NCI-H2107 (cell line): Measurements from ENCODE around the gene BCL2L15.
"Not testable (repeated sequence)": the region's sequence is repeated elsewhere in the genome, so short reads cannot be mapped to it uniquely, and the experiment has no call there.

ENCODE experiments used
- DNase-seq: peaks from one replicate; lab custom pipeline; 2025; lab: John Stamatoyannopoulos, UW

The BCL2L15 gene

DNA sequence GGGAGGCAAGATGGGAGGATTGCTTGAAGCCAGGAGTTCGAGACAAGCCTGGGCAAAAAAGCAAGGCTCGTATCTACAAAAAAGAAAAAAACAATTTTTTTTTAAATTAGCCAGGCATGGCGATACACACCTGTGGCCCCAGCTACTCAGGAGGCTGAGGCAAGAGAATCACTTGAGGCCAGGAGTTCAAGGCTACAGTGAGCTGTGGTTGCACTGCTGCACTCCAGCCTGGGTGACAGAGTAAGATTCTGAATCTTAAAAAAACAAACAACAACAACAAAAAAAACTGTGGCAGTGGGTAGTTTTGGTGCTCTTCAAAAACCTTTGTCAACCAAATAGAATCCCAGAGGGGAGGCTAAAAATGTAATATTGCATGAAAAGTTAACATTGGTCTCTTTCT is 16.6 kb downstream of the BCL2L15 start:
- DNase-seq, result no peak

GRCh38 chr1:113868387-113869083 is 18.8 kb downstream of the BCL2L15 start:
- no peak for DNase-seq

GRCh38 chr1:113861641-113862040 is 25.7 kb downstream of the BCL2L15 start:
- no peak for DNase-seq

- no peak for DNase-seq
These were observed 26.5 kb downstream of the BCL2L15 start for GRCh38 chr1:113860891-113861290.

- no peak for DNase-seq
These were observed 27.8 kb downstream of the BCL2L15 start for GRCh38 chr1:113859478-113860175.

GRCh38 chr1:113858982-113859381 is 28.4 kb downstream of the BCL2L15 start:
- DNase-seq, result no peak

DNA sequence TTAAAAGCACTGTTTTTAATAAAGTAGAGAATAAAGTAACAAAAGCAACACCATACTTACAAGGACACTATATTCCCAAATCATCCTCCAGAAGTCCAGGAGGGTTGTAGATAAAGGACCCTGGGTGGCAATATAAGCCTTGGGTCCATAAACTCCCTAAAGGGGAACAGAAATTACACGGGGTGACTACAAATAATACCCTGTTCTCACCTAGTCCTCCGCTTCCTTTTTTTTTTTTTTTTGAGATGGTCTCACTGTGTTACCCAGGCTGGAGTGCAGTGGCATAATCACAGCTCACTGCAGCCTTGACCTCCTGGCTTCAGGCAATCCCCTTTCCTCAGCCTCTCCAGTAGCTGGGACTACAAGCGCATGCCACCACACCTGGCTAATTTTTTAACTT is 29.0 kb downstream of the BCL2L15 start:
- DNase-seq, result no peak

GRCh38 chr1:113857776-113858175 is 29.6 kb downstream of the BCL2L15 start:
- no peak for DNase-seq

DNA sequence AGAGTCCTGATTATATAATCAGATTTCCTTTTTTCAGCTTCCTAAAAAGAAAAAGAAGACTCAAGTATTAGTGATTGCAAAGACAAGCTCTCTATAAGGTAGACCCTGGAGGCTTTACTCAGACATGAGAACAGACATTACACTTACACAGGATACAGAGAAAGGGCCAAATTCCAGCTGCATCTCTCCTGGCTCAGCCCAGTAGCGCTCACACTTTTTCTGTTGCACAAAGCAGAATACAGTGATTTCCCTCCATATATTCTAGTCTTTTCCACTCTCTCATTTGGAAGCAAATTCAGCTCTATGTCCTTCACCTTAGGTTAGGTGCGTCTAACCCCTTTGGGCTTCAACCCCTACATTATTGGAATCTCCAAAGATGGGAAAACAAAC is 31.0 kb downstream of the BCL2L15 start:
- no peak for DNase-seq

DNA sequence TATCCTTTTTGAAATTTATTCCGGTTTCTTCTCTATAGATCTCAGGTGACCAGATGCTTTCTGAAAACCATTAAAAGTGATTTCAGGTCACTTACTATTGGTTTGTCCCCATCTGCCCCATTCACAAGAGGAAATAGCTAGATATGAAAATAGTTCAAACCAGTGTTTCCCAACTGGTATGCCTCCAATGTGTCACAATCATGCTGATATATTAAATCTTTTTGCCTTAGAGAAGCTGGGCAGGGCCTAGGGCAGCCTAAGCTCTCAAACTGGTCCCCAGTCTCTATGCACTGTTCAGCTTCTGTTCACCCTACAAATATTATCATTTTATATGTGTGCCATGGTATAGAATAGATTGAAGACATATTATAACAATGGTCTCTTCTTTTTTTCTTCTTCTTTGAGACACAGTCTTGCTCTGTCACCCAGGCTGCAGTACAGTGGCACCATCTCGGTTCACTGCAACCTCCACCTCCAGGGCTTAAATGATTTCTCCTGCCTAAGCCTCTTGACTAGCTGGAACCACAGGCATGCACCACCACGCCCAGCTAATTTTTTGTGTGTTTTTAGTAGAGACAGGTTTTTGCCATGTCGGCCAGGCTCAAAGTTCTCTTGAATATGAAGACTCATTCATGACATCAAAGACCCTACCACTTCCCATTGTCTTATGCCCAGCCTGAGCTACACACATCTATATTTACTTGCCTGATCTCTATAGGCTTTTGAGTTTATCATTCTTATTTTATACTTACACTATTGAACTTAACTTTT is 31.6 kb downstream of the BCL2L15 start:
- no peak for DNase-seq

- DNase-seq, result no peak
These were observed 33.1 kb downstream of the BCL2L15 start for GRCh38 chr1:113854234-113854633.

- DNase-seq, result not testable (repeated sequence)
These were observed 34.7 kb downstream of the BCL2L15 start for GRCh38 chr1:113852694-113853093.

- DNase-seq, result no peak
These were observed 37.1 kb downstream of the BCL2L15 start for GRCh38 chr1:113850127-113850796.

GRCh38 chr1:113849072-113849471 is 38.3 kb downstream of the BCL2L15 start:
- no peak for DNase-seq

- DNase-seq, result no peak
These were observed 40.9 kb downstream of the BCL2L15 start for GRCh38 chr1:113846391-113847035.

DNA sequence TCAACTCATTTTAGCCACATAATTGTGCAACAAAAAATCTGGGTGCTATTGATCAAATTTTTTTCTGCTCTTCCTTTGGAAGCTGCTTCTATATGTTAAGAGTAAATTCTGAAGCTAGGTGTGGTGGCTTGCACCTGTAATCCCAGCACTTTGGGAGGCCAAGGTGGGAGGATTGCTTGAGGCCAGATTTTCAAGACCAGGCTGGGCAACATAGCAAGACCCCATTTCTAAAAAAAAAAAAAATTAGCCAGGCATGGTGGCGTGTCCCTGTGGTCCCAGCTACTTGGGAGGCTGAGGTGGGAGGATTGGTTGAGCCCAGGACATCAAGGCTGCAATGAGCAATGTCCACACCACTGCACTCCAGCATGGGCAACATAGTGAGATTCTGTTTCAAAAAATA is 50.8 kb downstream of the BCL2L15 start:
- no peak for DNase-seq

- DNase-seq, result peak; percentile 36
These were observed 51.6 kb downstream of the BCL2L15 start for GRCh38 chr1:113835686-113836290.

GRCh38 chr1:113834716-113835115 is 52.7 kb downstream of the BCL2L15 start:
- no peak for DNase-seq
